GM21717 (cell line): ENCODE results near the gene AHDC1.
"Not testable (repeated sequence)": the region's sequence is repeated elsewhere in the genome, so short reads cannot be mapped to it uniquely, and the experiment has no call there.

ENCODE experiments used
- ATAC-seq: cut with Tn5 transposase; IDR thresholded peaks from one replicate; pipeline ENCODE4 v1.9.1; 2021; ENCODE audit warnings: mild to moderate bottlenecking, moderate library complexity; ENCODE audit not compliant: unreplicated experiment

AHDC1 gene

GRCh38 chr1:27554759-27555699, 48.9 kb downstream of the AHDC1 start:
- no peak for ATAC-seq

- ATAC-seq, result no peak
Measured at GRCh38 chr1:27554293-27554692, 49.7 kb downstream of the AHDC1 start.

GRCh38 chr1:27553823-27554222, 50.1 kb downstream of the AHDC1 start:
- not testable (repeated sequence) for ATAC-seq

GRCh38 chr1:27552911-27553420, 51.0 kb downstream of the AHDC1 start:
- ATAC-seq, result no peak

- ATAC-seq, result no peak
Measured at GRCh38 chr1:27551953-27552312, 52.0 kb downstream of the AHDC1 start.

GRCh38 chr1:27551170-27551952, 52.6 kb downstream of the AHDC1 start:
- ATAC-seq, result no peak

GRCh38 chr1:27550510-27551169, 53.3 kb downstream of the AHDC1 start:
- no peak for ATAC-seq

- no peak for ATAC-seq
Measured at GRCh38 chr1:27549807-27550408, 54.0 kb downstream of the AHDC1 start.

- ATAC-seq, result no peak
Measured at GRCh38 chr1:27548858-27549719, 54.9 kb downstream of the AHDC1 start.

GRCh38 chr1:27548136-27548853, 55.6 kb downstream of the AHDC1 start:
- no peak for ATAC-seq

GRCh38 chr1:27547220-27548116, 56.5 kb downstream of the AHDC1 start:
- no peak for ATAC-seq

- ATAC-seq, result no peak
Measured at GRCh38 chr1:27545876-27546275, 58.1 kb downstream of the AHDC1 start.

- no peak for ATAC-seq
Measured at GRCh38 chr1:27545271-27545670, 58.7 kb downstream of the AHDC1 start.

- no peak for ATAC-seq
Measured at GRCh38 chr1:27544834-27545233, 59.1 kb downstream of the AHDC1 start.

- no peak for ATAC-seq
Measured at GRCh38 chr1:27543284-27543683, 60.7 kb downstream of the AHDC1 start.

- ATAC-seq, result no peak
Measured at GRCh38 chr1:27542463-27543273, 61.3 kb downstream of the AHDC1 start.
